Chondrocyte (in vitro differentiated cells): ENCODE data around the gene DENND1A. TPM values are rescaled to one million over a fixed set of nuclear protein-coding genes. Genes with fewer than 3 reads are reported as not detected.

Experiments
- DNase-seq: peaks from one replicate; pipeline ENCODE4 v3.0.0; 2021; ENCODE audit warnings: mixed read lengths, low spot score
- H3K27ac Mint-ChIP-seq: one replicate; pipeline ENCODE4 v1.8.0; 2021; ENCODE audit warnings: mild to moderate bottlenecking, moderate library complexity, mixed read lengths; ENCODE audit not compliant: unreplicated experiment
- H3K27me3 Mint-ChIP-seq: 2 replicates; pipeline ENCODE4 v1.8.0; 2021; ENCODE audit warnings: low read depth, mixed read lengths
- H3K36me3 Mint-ChIP-seq: 2 replicates; pipeline ENCODE4 v1.8.0; 2021; ENCODE audit warnings: low read depth, mixed read lengths
- H3K4me1 Mint-ChIP-seq: 2 replicates; pipeline ENCODE4 v1.8.0; 2021; ENCODE audit warnings: low read depth, mild to moderate bottlenecking, mixed read lengths
- H3K4me3 Mint-ChIP-seq: one replicate; pipeline ENCODE4 v1.8.0; 2021; ENCODE audit warnings: mild to moderate bottlenecking, moderate library complexity, mixed read lengths; ENCODE audit not compliant: unreplicated experiment
- H3K9me3 Mint-ChIP-seq: 2 replicates; pipeline ENCODE4 v1.8.0; 2021; ENCODE audit warnings: low read depth, mixed read lengths
- CTCF ChIP-seq: fragments of 200-600 bp; sonication (generic); IDR thresholded peaks from 2 replicates; pipeline ENCODE4 v1.5.0; 2021; ENCODE audit warnings: antibody characterized with exemption, mild to moderate bottlenecking, moderate library complexity
- total RNA-seq: library from RNA; stranded (reverse); gene quantifications from 3 replicates; pipeline ENCODE4 v1.2.1, GENCODE V29; 2021

Gene DENND1A
- total RNA-seq, 1 donor from 2014 or later: 15.3 TPM

- TF ChIP-seq CTCF: no peak
- H3K9me3 Mint-ChIP-seq: no peaks in the 10 kb centered on the region
- H3K4me3 Mint-ChIP-seq: no peak overlapping the region
- no peak for DNase-seq
- H3K4me1 Mint-ChIP-seq: peaks cover 24% of the 10 kb centered on the region
- H3K27ac Mint-ChIP-seq: no peak overlapping the region
- no peaks in the 10 kb centered on the region for H3K36me3 Mint-ChIP-seq
- H3K27me3 Mint-ChIP-seq: no peaks in the 10 kb centered on the region
Observed at GRCh38 chr9:123341816-123342215, 588.1 kb downstream of the DENND1A start.

- H3K4me3 Mint-ChIP-seq: no peak overlapping the region
- no peak for TF ChIP-seq CTCF
- H3K27me3 Mint-ChIP-seq: no peaks in the 10 kb centered on the region
- no peak for DNase-seq
- peak overlapping the region; percentile 79 for H3K27ac Mint-ChIP-seq
- H3K36me3 Mint-ChIP-seq: no peaks in the 10 kb centered on the region
- H3K4me1 Mint-ChIP-seq: peaks cover 41% of the 10 kb centered on the region
- no peaks in the 10 kb centered on the region for H3K9me3 Mint-ChIP-seq
Observed at GRCh38 chr9:123339666-123340510, 590.0 kb downstream of the DENND1A start.

GRCh38 chr9:123338710-123339665 lies 590.9 kb downstream of the DENND1A start:
- no peak for TF ChIP-seq CTCF
- Mint-ChIP-seq H3K36me3 (no peaks in the 10 kb centered on the region), H3K4me1 (peaks cover 41% of the 10 kb centered on the region), H3K4me3 (no peak overlapping the region), H3K9me3 (no peaks in the 10 kb centered on the region), H3K27me3 (no peaks in the 10 kb centered on the region), H3K27ac (no peak overlapping the region)
- DNase-seq: no peak

GRCh38 chr9:123337971-123338370 lies 592.0 kb downstream of the DENND1A start:
- H3K27me3 Mint-ChIP-seq: no peaks in the 10 kb centered on the region
- no peaks in the 10 kb centered on the region for H3K36me3 Mint-ChIP-seq
- no peak overlapping the region for H3K27ac Mint-ChIP-seq
- no peak for TF ChIP-seq CTCF
- no peak for DNase-seq
- no peak overlapping the region for H3K4me3 Mint-ChIP-seq
- peaks cover 41% of the 10 kb centered on the region for H3K4me1 Mint-ChIP-seq
- H3K9me3 Mint-ChIP-seq: no peaks in the 10 kb centered on the region

GRCh38 chr9:123336959-123337358 lies 593.0 kb downstream of the DENND1A start:
- H3K27me3 Mint-ChIP-seq: no peaks in the 10 kb centered on the region

More at GRCh38 chr9:123336959-123337358, 593.0 kb downstream of the DENND1A start:
- Mint-ChIP-seq H3K27ac (peak overlapping the region; percentile 51), H3K36me3 (no peaks in the 10 kb centered on the region), H3K9me3 (no peaks in the 10 kb centered on the region), H3K4me3 (no peak overlapping the region), H3K4me1 (peaks cover 44% of the 10 kb centered on the region)
- TF ChIP-seq CTCF: no peak
- DNase-seq: no peak
